DND-41 (cell line): ENCODE results near the gene MACC1.
"Not testable (repeated sequence)": the region's sequence is repeated elsewhere in the genome, so short reads cannot be mapped to it uniquely, and the experiment has no call there.

Source experiments
- ATAC-seq: fragments of 200-7000 bp; cut with Tn5 transposase; 3 replicates; pipeline ENCODE4 v1.9.1; 2021; ENCODE audit warnings: low read depth; ENCODE audit not compliant: insufficient read depth
- DNase-seq: peaks from one replicate; pipeline ENCODE4 v3.0.0-alpha.2; 2020
- H2AFZ ChIP-seq: 2 replicates; pipeline ENCODE4 v1.6.0; 2012; ENCODE audit warnings: low read depth, low read length
- H3K27ac ChIP-seq: 2 replicates; pipeline ENCODE4 v1.5.1; 2012; ENCODE audit warnings: low read length, inconsistent platforms
- H3K27me3 ChIP-seq: fragments of 200-600 bp; sonication (generic); 2 replicates; pipeline ENCODE4 v1.6.0; 2012; ENCODE audit warnings: low read length, mild to moderate bottlenecking, inconsistent platforms; ENCODE audit not compliant: insufficient read depth, poor library complexity
- H3K36me3 ChIP-seq: 2 replicates; pipeline ENCODE4 v1.5.1; 2012; ENCODE audit warnings: low read length, inconsistent platforms; ENCODE audit not compliant: insufficient read depth
- H3K4me1 ChIP-seq: 2 replicates; pipeline ENCODE4 v1.5.1; 2012; ENCODE audit warnings: mild to moderate bottlenecking, low read length; ENCODE audit not compliant: insufficient read depth
- H3K4me2 ChIP-seq: 2 replicates; pipeline ENCODE4 v1.6.0; 2012; ENCODE audit warnings: mild to moderate bottlenecking, moderate library complexity, low read length, inconsistent platforms; ENCODE audit not compliant: insufficient read depth
- H3K4me3 ChIP-seq, 2 experiments: fragments of 200-600 bp in 1 of 2; shearing (Covaris generic) in 1 of 2; 2 replicates each; pipeline ENCODE4 v1.5.1; 2012 to 2016; ENCODE audit warnings: inconsistent platforms in 2 of 2, low read length in 2 of 2, mild to moderate bottlenecking in 2 of 2, low read depth in 1 of 2, moderate library complexity in 1 of 2
- H3K79me2 ChIP-seq: 2 replicates; pipeline ENCODE4 v1.6.0; 2012; ENCODE audit warnings: low read length, inconsistent platforms; ENCODE audit not compliant: insufficient read depth
- H3K9ac ChIP-seq: 2 replicates; pipeline ENCODE4 v1.6.0; 2012; ENCODE audit warnings: low read depth, mild to moderate bottlenecking, inconsistent platforms, low read length, moderate library complexity
- H3K9me3 ChIP-seq: 2 replicates; pipeline ENCODE4 v1.5.1; 2012; ENCODE audit warnings: low read length, moderate library complexity, mild to moderate bottlenecking, inconsistent platforms; ENCODE audit not compliant: insufficient read depth, severe bottlenecking
- H4K20me1 ChIP-seq: 2 replicates; pipeline ENCODE4 v1.6.0; 2012; ENCODE audit warnings: low read length; ENCODE audit not compliant: insufficient read depth
- EZH2 ChIP-seq: IDR thresholded peaks from 3 replicates; pipeline ENCODE4 v1.6.1; 2012; ENCODE audit warnings: borderline replicate concordance, low read depth, mild to moderate bottlenecking, moderate library complexity, low read length, inconsistent platforms; ENCODE audit not compliant: severe bottlenecking
- TF ChIP-seq, protein P1 (sequence below): IDR thresholded peaks from 2 replicates; pipeline ENCODE4 v1.5.1; 2012; ENCODE audit warnings: borderline replicate concordance, low read length, moderate library complexity, mild to moderate bottlenecking; ENCODE audit not compliant: poor library complexity, severe bottlenecking; ENCODE audit errors: extremely low read depth

MACC1 gene

DNA sequence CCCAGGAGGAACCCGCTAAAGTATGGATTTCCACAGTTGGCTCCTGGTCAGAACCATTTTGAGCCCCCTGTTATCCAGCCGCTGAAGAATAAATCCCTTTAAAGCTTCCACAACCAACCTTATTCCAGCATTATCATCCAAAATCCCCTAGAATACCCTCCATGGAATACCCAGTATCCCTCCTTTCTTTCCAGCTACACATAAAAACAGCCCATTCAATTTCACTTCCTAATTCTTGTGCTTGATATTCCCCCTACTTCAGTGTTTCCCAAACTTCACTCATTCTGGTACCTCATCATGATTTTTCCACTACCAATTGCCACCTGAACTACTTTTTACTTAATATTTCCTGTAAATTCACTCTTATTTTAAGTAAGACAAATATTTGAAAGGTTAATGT is 3.1 kb downstream of the MACC1 start:
- Histone ChIP-seq H3K4me1 (no peaks in the 10 kb centered on the region), H2AFZ (no peak overlapping the region), H3K27ac (no peak overlapping the region), H3K27me3 (no peaks in the 10 kb centered on the region), H3K4me2 (no peak overlapping the region), H3K36me3 (no peaks in the 10 kb centered on the region), H3K4me3 (no peak overlapping the region), H3K9me3 (no peaks in the 10 kb centered on the region), H3K9ac (no peak overlapping the region), H4K20me1 (no peaks in the 10 kb centered on the region), H3K79me2 (no peaks in the 10 kb centered on the region)
- DNase-seq (no peak), ATAC-seq (no peak)
- TF ChIP-seq EZH2 = no peak
- TF ChIP-seq, protein P1, sequence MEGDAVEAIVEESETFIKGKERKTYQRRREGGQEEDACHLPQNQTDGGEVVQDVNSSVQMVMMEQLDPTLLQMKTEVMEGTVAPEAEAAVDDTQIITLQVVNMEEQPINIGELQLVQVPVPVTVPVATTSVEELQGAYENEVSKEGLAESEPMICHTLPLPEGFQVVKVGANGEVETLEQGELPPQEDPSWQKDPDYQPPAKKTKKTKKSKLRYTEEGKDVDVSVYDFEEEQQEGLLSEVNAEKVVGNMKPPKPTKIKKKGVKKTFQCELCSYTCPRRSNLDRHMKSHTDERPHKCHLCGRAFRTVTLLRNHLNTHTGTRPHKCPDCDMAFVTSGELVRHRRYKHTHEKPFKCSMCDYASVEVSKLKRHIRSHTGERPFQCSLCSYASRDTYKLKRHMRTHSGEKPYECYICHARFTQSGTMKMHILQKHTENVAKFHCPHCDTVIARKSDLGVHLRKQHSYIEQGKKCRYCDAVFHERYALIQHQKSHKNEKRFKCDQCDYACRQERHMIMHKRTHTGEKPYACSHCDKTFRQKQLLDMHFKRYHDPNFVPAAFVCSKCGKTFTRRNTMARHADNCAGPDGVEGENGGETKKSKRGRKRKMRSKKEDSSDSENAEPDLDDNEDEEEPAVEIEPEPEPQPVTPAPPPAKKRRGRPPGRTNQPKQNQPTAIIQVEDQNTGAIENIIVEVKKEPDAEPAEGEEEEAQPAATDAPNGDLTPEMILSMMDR = no peak

DNA sequence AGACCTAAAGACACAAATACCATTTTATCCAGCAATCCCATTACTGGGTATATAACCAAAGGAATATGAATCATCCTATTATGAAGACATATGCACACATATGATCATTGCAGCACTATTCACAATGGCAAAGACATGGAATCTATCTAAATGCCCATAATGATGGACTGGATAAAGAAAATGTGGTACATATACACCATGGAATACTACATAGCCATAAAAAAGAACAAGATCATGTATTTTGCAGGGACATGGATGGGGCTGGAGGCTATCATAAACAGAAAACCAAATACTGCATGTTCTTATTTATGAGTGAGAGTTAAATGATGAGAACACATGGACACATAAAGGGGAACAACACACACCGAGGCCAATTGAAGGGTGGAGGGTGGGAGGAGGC is 3.8 kb downstream of the MACC1 start:
- Histone ChIP-seq H3K79me2 (no peaks in the 10 kb centered on the region), H3K4me1 (no peaks in the 10 kb centered on the region), H3K9ac (no peak overlapping the region), H3K36me3 (no peaks in the 10 kb centered on the region), H4K20me1 (no peaks in the 10 kb centered on the region), H3K4me3 (no peak overlapping the region), H3K27me3 (no peaks in the 10 kb centered on the region), H2AFZ (no peak overlapping the region), H3K27ac (no peak overlapping the region), H3K9me3 (peaks cover 6% of the 10 kb centered on the region), H3K4me2 (no peak overlapping the region)
- TF ChIP-seq, protein P1 = no peak
- no peak for TF ChIP-seq EZH2
- DNase-seq = no peak
- ATAC-seq = no peak

DNA sequence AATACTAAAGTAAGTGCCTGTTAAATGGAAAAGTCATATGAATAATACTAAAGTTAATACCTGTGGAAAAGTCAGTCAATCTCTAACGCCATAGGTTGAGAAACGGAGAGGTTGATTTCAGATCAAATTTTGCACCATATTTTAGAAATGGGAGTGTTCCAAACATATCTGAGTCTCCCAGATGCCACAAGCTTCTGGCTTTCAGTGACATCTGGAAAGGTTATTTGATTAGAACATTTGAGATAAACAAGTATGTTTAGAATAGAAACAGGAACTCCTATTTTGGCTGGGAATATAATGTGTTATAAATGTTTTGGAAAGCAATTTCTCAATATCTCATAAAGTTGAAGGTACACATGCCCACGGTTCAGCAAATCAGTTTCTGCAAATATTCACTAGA is 5.8 kb downstream of the MACC1 start:
- H3K4me2 ChIP-seq = no peak overlapping the region
- H2AFZ ChIP-seq = no peak overlapping the region
- peaks cover 6% of the 10 kb centered on the region for H3K9me3 ChIP-seq
- H3K27me3 ChIP-seq = no peaks in the 10 kb centered on the region
- no peaks in the 10 kb centered on the region for H3K36me3 ChIP-seq
- DNase-seq (no peak), ATAC-seq (no peak)
- TF ChIP-seq, protein P1 = no peak
- no peak for TF ChIP-seq EZH2
- H4K20me1 ChIP-seq = no peaks in the 10 kb centered on the region
- H3K4me1 ChIP-seq = no peaks in the 10 kb centered on the region
- no peak overlapping the region for H3K4me3 ChIP-seq
- H3K79me2 ChIP-seq = no peaks in the 10 kb centered on the region
- no peak overlapping the region for H3K27ac ChIP-seq
- H3K9ac ChIP-seq = no peak overlapping the region

DNA sequence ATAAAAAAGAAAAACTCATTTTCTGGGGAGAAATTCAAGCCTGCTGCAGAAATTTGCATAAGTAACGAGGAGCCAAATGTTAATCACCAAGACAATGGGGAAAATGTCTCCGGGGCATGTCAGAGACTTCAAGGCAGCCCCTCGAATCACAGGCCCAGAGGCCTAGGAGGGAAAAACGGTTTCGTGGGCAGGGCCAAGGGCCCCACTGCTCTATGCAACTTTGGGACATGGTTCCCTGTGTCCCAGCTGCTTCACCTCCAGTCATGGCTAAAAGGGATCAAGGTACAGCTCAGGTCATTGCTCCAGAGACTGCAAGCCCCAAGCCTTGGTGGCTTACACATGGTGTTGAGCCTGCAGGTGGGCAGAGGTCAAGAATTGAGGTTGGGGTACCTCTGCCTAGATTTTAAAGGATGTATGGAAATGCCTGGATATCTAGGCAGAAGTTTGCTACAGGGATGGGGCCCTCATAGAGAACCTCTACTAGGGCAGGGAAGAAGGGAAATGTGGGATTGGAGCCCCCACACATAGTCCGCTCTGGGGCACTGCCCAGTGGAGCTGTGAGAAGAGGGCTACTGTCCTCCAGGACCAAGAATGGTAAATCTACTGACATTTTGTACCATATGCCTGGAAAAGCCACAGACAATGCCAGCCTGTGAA is 8.4 kb downstream of the MACC1 start:
- Histone ChIP-seq H3K27me3 (no peaks in the 10 kb centered on the region), H3K36me3 (no peaks in the 10 kb centered on the region), H3K9me3 (peaks cover 6% of the 10 kb centered on the region), H2AFZ (no peak overlapping the region), H3K4me3 (no peak overlapping the region), H3K79me2 (no peaks in the 10 kb centered on the region), H4K20me1 (no peaks in the 10 kb centered on the region), H3K4me2 (no peak overlapping the region), H3K9ac (no peak overlapping the region), H3K4me1 (no peaks in the 10 kb centered on the region), H3K27ac (no peak overlapping the region)
- DNase-seq = no peak
- no peak for ATAC-seq
- TF ChIP-seq, protein P1 = no peak
- TF ChIP-seq EZH2 = no peak

DNA sequence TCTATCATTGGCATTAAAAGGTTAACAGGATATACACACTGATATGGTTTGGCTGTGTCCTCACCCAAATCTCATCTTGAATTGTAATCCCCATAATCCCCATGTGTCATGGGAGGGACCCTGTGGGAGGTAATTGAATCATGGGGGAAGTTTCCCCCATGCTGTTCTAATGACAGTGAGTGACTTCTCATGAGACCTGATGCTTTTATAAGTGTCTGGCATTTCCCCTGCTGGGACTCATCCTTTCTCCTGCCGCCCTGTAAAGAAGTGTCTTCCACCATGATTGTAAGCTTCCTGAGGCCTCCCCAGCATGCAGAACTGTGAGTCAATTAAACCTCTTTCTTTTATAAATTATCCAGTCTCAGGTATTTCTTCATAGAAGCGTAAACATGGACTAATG is 9.4 kb downstream of the MACC1 start:
- H3K27me3 ChIP-seq, H3K4me1 ChIP-seq, H3K9ac ChIP-seq, H3K79me2 ChIP-seq, H3K4me2 ChIP-seq, H4K20me1 ChIP-seq, H3K27ac ChIP-seq, H3K36me3 ChIP-seq, DNase-seq, ATAC-seq, H3K9me3 ChIP-seq, H2AFZ ChIP-seq, H3K4me3 ChIP-seq: not testable (repeated sequence)
